ENCODE results near the gene SLC6A8. TPM values are rescaled to one million over a fixed set of nuclear protein-coding genes. Genes with fewer than 3 reads are reported as not detected.
A peak's percentile ranks its signal among the peaks of the same experiment; 100 is the strongest.
"Not testable (repeated sequence)": the region's sequence is repeated elsewhere in the genome, so short reads cannot be mapped to it uniquely, and the experiment has no call there.

The SLC6A8 gene
- polyA plus RNA-seq, 1 donor: 139 TPM

GRCh38 chrX:153742796-153743467 is 55.2 kb downstream of the SLC6A8 start:
- H3K36me3 ChIP-seq (ENCODE audit: control insufficient read depth, insufficient read depth, low read length); H3K27me3 ChIP-seq (ENCODE audit: control insufficient read depth, insufficient read depth, low read length); DNase-seq; H3K4me3 ChIP-seq (ENCODE audit: low read length); H3K9me3 ChIP-seq (ENCODE audit: control insufficient read depth, low read depth, low read length): not testable (repeated sequence)
- Histone ChIP-seq H3K27ac (ENCODE audit: low read length) (peak overlapping the region; percentile 67), H3K4me1 (ENCODE audit: control insufficient read depth, insufficient read depth, low read length) (peaks cover 28% of the 10 kb centered on the region)
- no CpG with 5 or more reads among the region's 32 CpGs for WGBS (ENCODE audit: insufficient coverage, low lambda C conversion rate)

DNA sequence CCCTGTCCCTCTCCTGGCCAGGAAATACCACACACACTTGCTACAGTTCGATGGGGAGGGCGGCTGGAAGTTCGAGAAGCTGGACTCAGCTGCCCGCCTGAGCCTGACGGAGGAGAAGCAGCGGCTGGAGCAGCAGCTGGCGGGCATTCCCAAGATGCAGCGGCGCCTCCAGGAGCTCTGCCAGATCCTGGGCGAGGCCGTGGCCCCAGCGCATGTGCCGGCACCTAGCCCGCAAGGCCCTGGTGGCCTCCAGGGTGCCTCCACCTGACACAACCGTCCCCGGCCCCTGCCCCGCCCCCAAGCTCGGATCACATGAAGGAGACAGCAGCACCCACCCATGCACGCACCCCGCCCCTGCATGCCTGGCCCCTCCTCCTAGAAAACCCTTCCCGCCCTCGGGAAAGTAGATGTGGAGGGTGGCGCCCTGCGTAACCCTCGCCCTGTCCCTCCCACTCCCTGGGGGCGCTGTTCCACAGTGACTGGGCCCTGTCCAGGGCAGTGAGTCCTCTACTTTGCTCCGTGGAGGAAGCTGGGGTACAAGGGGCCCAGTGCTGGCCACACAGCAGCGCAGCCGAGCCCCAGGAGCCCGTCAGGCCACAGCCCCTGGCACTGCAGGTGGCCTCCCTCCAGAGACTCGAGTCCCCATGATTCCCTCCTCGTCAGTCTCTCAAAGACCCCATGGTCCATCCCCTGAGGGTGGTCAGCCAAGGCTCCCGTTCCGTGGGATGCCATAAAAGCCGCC is 55.9 kb downstream of the SLC6A8 start:
- no CpG with 5 or more reads among the region's 35 CpGs for WGBS (ENCODE audit: insufficient coverage, low lambda C conversion rate)
- not testable (repeated sequence) for H3K27me3 ChIP-seq (ENCODE audit: control insufficient read depth, insufficient read depth, low read length); H3K36me3 ChIP-seq (ENCODE audit: control insufficient read depth, insufficient read depth, low read length); H3K9me3 ChIP-seq (ENCODE audit: control insufficient read depth, low read depth, low read length)
- Histone ChIP-seq H3K4me1 (ENCODE audit: control insufficient read depth, insufficient read depth, low read length) (peaks cover 28% of the 10 kb centered on the region), H3K27ac (ENCODE audit: low read length) (peak overlapping the region; percentile 89), H3K4me3 (ENCODE audit: low read length) (peak overlapping the region; percentile 39)
- DNase-seq: peak; percentile 83 to 90

DNA sequence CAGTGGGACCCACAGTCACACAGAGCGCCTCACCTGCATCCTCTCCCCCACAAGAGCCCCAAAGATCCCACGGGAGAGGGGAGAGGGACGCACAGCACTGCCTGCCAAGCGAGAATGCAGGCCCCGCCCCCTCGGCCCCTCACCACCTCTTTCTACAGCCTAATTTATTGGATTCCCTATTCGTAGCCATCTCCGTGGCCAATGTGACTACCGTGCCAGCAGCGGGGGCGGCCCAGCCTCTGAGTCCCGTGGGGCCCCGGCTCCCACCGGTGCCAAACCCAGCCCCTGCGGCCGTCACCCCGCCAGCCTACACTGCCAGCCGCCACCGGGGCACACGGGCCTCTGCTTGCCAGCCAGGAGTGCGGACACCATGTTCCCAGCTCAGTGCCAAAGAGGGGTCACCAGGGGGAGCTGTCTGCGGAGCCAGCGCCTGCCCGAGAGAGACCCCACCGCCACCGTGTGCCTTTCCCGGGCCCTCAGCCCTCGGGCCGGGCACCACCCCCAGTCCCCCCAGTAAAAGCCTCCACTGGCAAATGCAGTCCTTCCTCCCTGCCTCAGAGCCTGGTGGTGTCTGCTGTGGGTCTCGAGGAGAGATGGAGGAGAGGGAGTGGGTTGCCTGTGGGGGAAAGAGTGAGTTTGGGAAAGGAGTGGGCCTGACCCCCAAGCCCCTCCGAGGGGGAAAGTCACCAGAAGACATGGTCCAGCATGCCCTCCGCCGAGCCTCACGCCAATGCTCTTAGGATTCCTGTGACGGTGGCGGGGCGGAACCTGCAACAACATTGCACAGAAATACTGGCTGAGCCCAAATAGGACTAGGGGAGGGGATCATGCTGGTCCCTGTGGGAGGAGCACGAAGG is 56.7 kb downstream of the SLC6A8 start:
- no peak for DNase-seq
- no CpG with 5 or more reads among the region's 38 CpGs for WGBS (ENCODE audit: insufficient coverage, low lambda C conversion rate)
- Histone ChIP-seq H3K36me3 (ENCODE audit: control insufficient read depth, insufficient read depth, low read length) (peaks cover 3% of the 10 kb centered on the region), H3K27me3 (ENCODE audit: control insufficient read depth, insufficient read depth, low read length) (no peaks in the 10 kb centered on the region), H3K4me1 (ENCODE audit: control insufficient read depth, insufficient read depth, low read length) (peaks cover 28% of the 10 kb centered on the region), H3K4me3 (ENCODE audit: low read length) (peak overlapping the region; percentile 39), H3K9me3 (ENCODE audit: control insufficient read depth, low read depth, low read length) (no peaks in the 10 kb centered on the region), H3K27ac (ENCODE audit: low read length) (peak overlapping the region; percentile 89)

DNA sequence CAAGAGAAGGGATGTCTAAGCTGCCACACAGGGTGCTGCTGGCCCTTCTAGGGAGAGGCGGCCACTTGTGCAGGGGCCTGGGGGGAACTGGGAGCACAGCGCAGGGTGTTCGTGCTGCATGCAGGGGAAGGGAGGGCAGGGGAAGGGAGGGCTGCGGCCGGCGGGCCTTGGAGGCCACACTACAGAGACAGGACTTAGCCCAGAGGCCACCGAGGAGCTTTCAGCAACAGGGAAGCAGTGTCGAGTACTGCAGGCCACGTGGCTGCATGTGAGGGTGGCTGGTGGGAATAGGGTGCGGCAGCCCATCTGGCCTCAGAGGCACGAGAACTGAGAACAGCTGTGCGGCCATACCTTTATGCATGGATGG is 57.3 kb downstream of the SLC6A8 start:
- DNase-seq; H3K27ac ChIP-seq (ENCODE audit: low read length): not testable (repeated sequence)
- no CpG with 5 or more reads among the region's 12 CpGs for WGBS (ENCODE audit: insufficient coverage, low lambda C conversion rate)

More for the DNA sequence above, 57.3 kb downstream of the SLC6A8 start:
- not testable (repeated sequence) for H3K36me3 ChIP-seq (ENCODE audit: control insufficient read depth, insufficient read depth, low read length); H3K27me3 ChIP-seq (ENCODE audit: control insufficient read depth, insufficient read depth, low read length); H3K9me3 ChIP-seq (ENCODE audit: control insufficient read depth, low read depth, low read length); H3K4me3 ChIP-seq (ENCODE audit: low read length)
- peaks cover 25% of the 10 kb centered on the region for H3K4me1 ChIP-seq (ENCODE audit: control insufficient read depth, insufficient read depth, low read length)

Other genes starting within 250 kb of the SLC6A8 start
- gene TREX2, start 241.9 kb upstream of the SLC6A8 start, polyA plus RNA-seq: 0.30 TPM
- 25.0 TPM for gene HAUS7, start 217.3 kb upstream of the SLC6A8 start, polyA plus RNA-seq
- gene BGN, start 192.9 kb upstream of the SLC6A8 start, polyA plus RNA-seq: 17.2 TPM
- gene ATP2B3, start 170.3 kb upstream of the SLC6A8 start, polyA plus RNA-seq: 1.6 TPM
- 15.9 TPM for gene CCNQ, start 88.8 kb upstream of the SLC6A8 start, polyA plus RNA-seq
- gene DUSP9, start 40.7 kb upstream of the SLC6A8 start, polyA plus RNA-seq: 0.78 TPM
- gene PNCK, start 14.1 kb upstream of the SLC6A8 start, polyA plus RNA-seq: 128 TPM
- gene BCAP31, start 36.5 kb downstream of the SLC6A8 start, polyA plus RNA-seq: 198 TPM
- gene ABCD1, start 36.9 kb downstream of the SLC6A8 start, polyA plus RNA-seq: 13.4 TPM
- 5.0 TPM for gene PLXNB3, start 76.3 kb downstream of the SLC6A8 start, polyA plus RNA-seq
- 1.8 TPM for gene SRPK3, start 93.1 kb downstream of the SLC6A8 start, polyA plus RNA-seq
- gene IDH3G, start 106.4 kb downstream of the SLC6A8 start, polyA plus RNA-seq: 58.7 TPM
- 240 TPM for gene SSR4, start 106.7 kb downstream of the SLC6A8 start, polyA plus RNA-seq
- gene PDZD4, start 142.6 kb downstream of the SLC6A8 start, polyA plus RNA-seq: 10.5 TPM
- 22.5 TPM for gene L1CAM, start 198.2 kb downstream of the SLC6A8 start, polyA plus RNA-seq
- 0.28 TPM for gene AVPR2, start 216.7 kb downstream of the SLC6A8 start, polyA plus RNA-seq
- 33.2 TPM for gene ARHGAP4, start 238.3 kb downstream of the SLC6A8 start, polyA plus RNA-seq
- 73.6 TPM for gene NAA10, start 247.1 kb downstream of the SLC6A8 start, polyA plus RNA-seq